ENCODE measurements around the gene PLAAT4.

GRCh38 chr11:63547061-63547460 lies 10.5 kb downstream of the PLAAT4 start:
- TF ChIP-seq SUZ12 (IDR thresholded peaks at IDR 0.05; ENCODE audit: extremely low read depth, insufficient read depth, insufficient read length) = no peak
- TF ChIP-seq YY1 (IDR thresholded peaks at IDR 0.05; ENCODE audit: insufficient read depth, insufficient read length) = no peak
- no peak for TF ChIP-seq ZNF274 (IDR thresholded peaks at IDR 0.05; ENCODE audit: low read depth, low read length)

All from NT2/D1 (cell line).